K562 (cell line): ENCODE results near the gene SPTAN1. TPM values are rescaled to one million over a fixed set of nuclear protein-coding genes. Genes with fewer than 3 reads are reported as not detected.
A peak's percentile ranks its signal among the peaks of the same experiment; 100 is the strongest.

Experiments
- ADNP ChIP-seq: fragments of 200-800 bp; sonication (Bioruptor generic); IDR thresholded peaks from 2 replicates; pipeline ENCODE4 v1.6.1; 2016; ENCODE audit warnings: missing genetic modification characterization, missing compliant biosample characterization
- BCOR ChIP-seq: fragments of 450-650 bp; IDR thresholded peaks from 2 replicates; pipeline ENCODE4 v1.6.1; 2016
- CBX5 ChIP-seq: IDR thresholded peaks from 2 replicates; pipeline ENCODE4 v1.6.1; 2014; ENCODE audit warnings: low read depth, borderline replicate concordance
- DIDO1 ChIP-seq: fragments of 450-650 bp; IDR thresholded peaks from 2 replicates; pipeline ENCODE4 v1.6.1; 2016; ENCODE audit warnings: low read depth, missing biosample characterization, missing genetic modification characterization
- ESRRA ChIP-seq: fragments of 450-650 bp; IDR thresholded peaks from 2 replicates; pipeline ENCODE4 v1.6.1; 2014; ENCODE audit warnings: low read depth, mild to moderate bottlenecking, moderate library complexity, borderline replicate concordance
- FOSL1 ChIP-seq: fragments of 200-800 bp; sonication (Bioruptor generic); conservative IDR thresholded peaks from 2 replicates; pipeline ENCODE4 v1.6.1; 2016; ENCODE audit warnings: missing genetic modification characterization, missing compliant biosample characterization
- FOXJ2 ChIP-seq: fragments of 200-800 bp; sonication (Bioruptor generic); IDR thresholded peaks from 2 replicates; pipeline ENCODE4 v1.6.1; 2016; ENCODE audit warnings: missing genetic modification characterization, missing compliant biosample characterization
- FOXJ3 ChIP-seq: sonication (generic); formaldehyde crosslinking; IDR thresholded peaks from 2 replicates; pipeline ENCODE4 v1.4.0; 2020; ENCODE audit warnings: mild to moderate bottlenecking, missing genetic modification reagents
- FOXK2 ChIP-seq, 2 experiments: fragments of 450-650 bp; IDR thresholded peaks in 1 of 2; conservative IDR thresholded peaks in 1 of 2; 2 replicates each; pipeline ENCODE4 v1.6.1; 2016; ENCODE audit warnings: low read depth in 2 of 2, mild to moderate bottlenecking in 1 of 2
- KDM5B ChIP-seq: fragments of 200-600 bp; sonication (generic); IDR thresholded peaks from 2 replicates; pipeline ENCODE4 v1.6.1; 2012; ENCODE audit warnings: low read depth, mild to moderate bottlenecking, moderate library complexity, low read length, control low read depth, inconsistent platforms; ENCODE audit not compliant: insufficient replicate concordance
- PHF8 ChIP-seq: fragments of 200-600 bp; sonication (generic); IDR thresholded peaks from 2 replicates; pipeline ENCODE4 v1.6.1; 2012; ENCODE audit warnings: mixed run types, mild to moderate bottlenecking, inconsistent platforms, low read length, moderate library complexity, borderline replicate concordance
- PHTF2 ChIP-seq: fragments of 250-450 bp; sonication (Bioruptor Pico); IDR thresholded peaks from 2 replicates; pipeline ENCODE4 v1.5.0; 2021; ENCODE audit warnings: mild to moderate bottlenecking
- POLR3A ChIP-seq: IDR thresholded peaks from 2 replicates; pipeline ENCODE4 v1.6.1; 2011; ENCODE audit warnings: borderline replicate concordance, mild to moderate bottlenecking, moderate library complexity; ENCODE audit not compliant: insufficient read length, insufficient read depth; ENCODE audit errors: extremely low read depth
- SMAD2 ChIP-seq: fragments of 150-350 bp; IDR thresholded peaks from 2 replicates; pipeline ENCODE4 v1.6.1; 2014; ENCODE audit warnings: low read depth, mild to moderate bottlenecking, low read length
- SNRNP70 ChIP-seq: fragments of 200-400 bp; formaldehyde crosslinking; optimal IDR thresholded peaks from 2 replicates; pipeline ENCODE3; 2017; ENCODE audit warnings: low read depth, low read length
- SREBF1 ChIP-seq: fragments of 150-350 bp; IDR thresholded peaks from 2 replicates; pipeline ENCODE4 v1.6.1; 2014; ENCODE audit warnings: antibody characterized with exemption, low read depth, low read length, borderline replicate concordance
- SREBF2 ChIP-seq: sonication (generic); formaldehyde crosslinking; IDR thresholded peaks from 2 replicates; pipeline ENCODE4 v1.4.0; 2020; ENCODE audit warnings: mild to moderate bottlenecking, missing genetic modification reagents
- TCF7L2 ChIP-seq: fragments of 150-350 bp; IDR thresholded peaks from 2 replicates; pipeline ENCODE4 v1.6.1; 2016; ENCODE audit warnings: low read depth, mild to moderate bottlenecking, low read length, moderate library complexity
- YBX1 ChIP-seq: fragments of 450-650 bp; IDR thresholded peaks from 2 replicates; pipeline ENCODE4 v1.7.1; 2016; ENCODE audit warnings: mild to moderate bottlenecking
- ZNF175 ChIP-seq: fragments of 200-800 bp; sonication (Bioruptor generic); IDR thresholded peaks from 2 replicates; pipeline ENCODE4 v1.6.1; 2016; ENCODE audit warnings: low read depth, mild to moderate bottlenecking, missing genetic modification characterization, missing compliant biosample characterization
- ZNF436 ChIP-seq: fragments of 250-450, 450-650 bp; sonication (Bioruptor Pico); formaldehyde crosslinking; IDR thresholded peaks from 2 replicates; pipeline ENCODE4 v1.7.0; 2020; ENCODE audit warnings: mild to moderate bottlenecking
- ZNF699 ChIP-seq: fragments of 250-450 bp; sonication (Bioruptor Pico); IDR thresholded peaks from 2 replicates; pipeline ENCODE4 v1.8.0; 2021; ENCODE audit warnings: mild to moderate bottlenecking, moderate library complexity; ENCODE audit not compliant: insufficient replicate concordance
- polyA plus RNA-seq, 8 experiments: library from polyadenylated mRNA; depleted of rRNA in 4 of 8; stranded (reverse) in 5 of 8; unstranded in 3 of 8; fragments of >200 nt; fragmentation: Nextera tagmentation in 2 of 8; fragmentation: Illumina TruSeq in 1 of 8; extraction: Ambion mirVana in 2 of 8; extraction: Trizol in 1 of 8; gene quantifications; 2 replicates each; pipeline versions ENCODE4 v1.2.1 to v1.2.3, GENCODE V29; 2011 to 2014; ENCODE audit warnings: inconsistent platforms in 1 of 8, missing spikeins in 1 of 8
- total RNA-seq, 7 experiments: library from RNA; depleted of rRNA in 6 of 7; stranded (reverse); fragments of >200 nt in 6 of 7; fragmentation: Illumina TruSeq in 2 of 7; extraction: Trizol in 2 of 7; gene quantifications; 2 replicates each; pipeline versions ENCODE4 v1.2.1 to v1.2.3, GENCODE V29; 2011 to 2021; ENCODE audit warnings: low replicate concordance in 1 of 7
- TF ChIP-seq, protein P1 (sequence below): fragments of 450-650 bp; formaldehyde crosslinking; IDR thresholded peaks from 2 replicates; pipeline ENCODE4 v1.4.0; 2022; ENCODE audit warnings: missing genetic modification characterization
- TF ChIP-seq, protein P2 (sequence below): fragments of 200-800 bp; sonication (Bioruptor generic); IDR thresholded peaks from 2 replicates; pipeline ENCODE4 v1.6.1; 2017; ENCODE audit warnings: missing genetic modification characterization, missing compliant biosample characterization
- TF ChIP-seq, protein P3 (sequence below): sonication (generic); formaldehyde crosslinking; IDR thresholded peaks from 2 replicates; pipeline ENCODE4 v1.8.0; 2022; ENCODE audit warnings: mild to moderate bottlenecking, low read depth, missing genetic modification reagents

The SPTAN1 gene
- total and polyA plus RNA-seq, 9 of the 15 experiments (the other 6 are each of a cell fraction or from before 2014, with no cell fraction given): 1.5 to 13.5 (median 6.8) TPM

DNA sequence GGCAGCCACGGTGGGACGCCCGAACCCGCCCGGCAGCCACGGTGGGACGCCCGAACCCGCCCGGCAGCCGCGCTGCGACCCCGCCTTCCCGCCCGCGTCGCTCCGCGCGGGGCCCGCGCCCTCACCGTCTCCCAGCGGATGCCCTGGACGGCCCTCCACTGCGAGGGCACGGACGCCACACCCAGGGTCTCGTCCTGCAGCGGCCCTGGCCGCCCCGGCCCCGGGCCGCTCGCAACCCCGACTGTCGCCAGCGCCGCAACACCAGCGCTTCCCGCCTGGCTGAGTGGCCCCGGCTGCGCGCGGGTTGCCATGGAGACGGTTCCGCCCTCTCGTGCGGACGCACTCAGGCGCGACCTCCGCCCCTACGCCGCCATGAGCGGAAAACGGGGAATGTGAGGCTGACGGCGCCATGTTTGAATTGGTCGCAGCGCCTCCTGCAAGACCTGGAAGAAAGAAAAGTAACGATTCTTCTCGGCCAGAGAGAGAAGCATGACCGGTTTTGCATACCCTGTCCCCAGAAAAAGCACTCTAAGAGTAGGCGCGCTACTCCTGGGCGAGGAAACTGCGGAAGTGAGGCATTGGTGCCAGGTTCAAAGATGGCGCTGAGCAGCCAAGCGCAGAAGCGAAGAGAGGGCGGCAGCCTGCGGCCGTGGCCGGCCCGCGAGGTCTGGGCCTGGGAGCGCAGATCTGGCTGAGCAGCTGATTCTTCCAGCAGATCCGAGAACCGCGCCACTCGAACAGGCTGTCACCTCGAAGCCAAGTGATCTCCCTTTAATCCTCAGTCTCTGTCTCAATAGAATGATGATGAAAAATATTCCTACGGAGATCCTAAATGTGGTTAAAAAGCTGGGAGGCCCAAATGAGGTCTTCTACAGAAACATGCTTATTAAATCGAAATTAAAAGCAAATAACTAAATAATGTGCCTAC, 104.3 kb downstream of the SPTAN1 start, which contains the start of gene DYNC2I2 (continued):
- peak; percentile 68 to 69 for TF ChIP-seq FOXK2 (conservative IDR thresholded peaks at IDR 0.05 in 1 of 2, IDR thresholded peaks at IDR 0.05 in 1 of 2; ENCODE audit: low read depth in 2 of 2)
- TF ChIP-seq SREBF1: no peak
- peak; percentile 79 for TF ChIP-seq ESRRA
- no peak for TF ChIP-seq SMAD2
- TF ChIP-seq, protein P1, sequence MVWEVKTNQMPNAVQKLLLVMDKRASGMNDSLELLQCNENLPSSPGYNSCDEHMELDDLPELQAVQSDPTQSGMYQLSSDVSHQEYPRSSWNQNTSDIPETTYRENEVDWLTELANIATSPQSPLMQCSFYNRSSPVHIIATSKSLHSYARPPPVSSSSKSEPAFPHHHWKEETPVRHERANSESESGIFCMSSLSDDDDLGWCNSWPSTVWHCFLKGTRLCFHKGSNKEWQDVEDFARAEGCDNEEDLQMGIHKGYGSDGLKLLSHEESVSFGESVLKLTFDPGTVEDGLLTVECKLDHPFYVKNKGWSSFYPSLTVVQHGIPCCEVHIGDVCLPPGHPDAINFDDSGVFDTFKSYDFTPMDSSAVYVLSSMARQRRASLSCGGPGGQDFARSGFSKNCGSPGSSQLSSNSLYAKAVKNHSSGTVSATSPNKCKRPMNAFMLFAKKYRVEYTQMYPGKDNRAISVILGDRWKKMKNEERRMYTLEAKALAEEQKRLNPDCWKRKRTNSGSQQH: peak; percentile 80
- peak; percentile 51; the same call in 1 of the 2 replicates for TF ChIP-seq CBX5
- peak; percentile 62; the same call in 1 of the 2 replicates for TF ChIP-seq BCOR
- no peak for TF ChIP-seq PHTF2 (CRISPR knock-in tag)
- TF ChIP-seq PHF8: peak; percentile 77
- peak; percentile 95 for TF ChIP-seq FOXJ2 (tag)
- peak; percentile 98 for TF ChIP-seq DIDO1 (tag)
- no peak for TF ChIP-seq TCF7L2
- TF ChIP-seq ZNF699: no peak
- TF ChIP-seq KDM5B: peak; percentile 97
- no peak for TF ChIP-seq POLR3A
- 0 out of 2 replicates have a peak, but pooled peaks have one; percentile 34 for TF ChIP-seq ZNF436 (CRISPR knock-in tag)
- peak; percentile 78 for TF ChIP-seq FOSL1
- no peak for TF ChIP-seq SNRNP70
- TF ChIP-seq, protein P2, sequence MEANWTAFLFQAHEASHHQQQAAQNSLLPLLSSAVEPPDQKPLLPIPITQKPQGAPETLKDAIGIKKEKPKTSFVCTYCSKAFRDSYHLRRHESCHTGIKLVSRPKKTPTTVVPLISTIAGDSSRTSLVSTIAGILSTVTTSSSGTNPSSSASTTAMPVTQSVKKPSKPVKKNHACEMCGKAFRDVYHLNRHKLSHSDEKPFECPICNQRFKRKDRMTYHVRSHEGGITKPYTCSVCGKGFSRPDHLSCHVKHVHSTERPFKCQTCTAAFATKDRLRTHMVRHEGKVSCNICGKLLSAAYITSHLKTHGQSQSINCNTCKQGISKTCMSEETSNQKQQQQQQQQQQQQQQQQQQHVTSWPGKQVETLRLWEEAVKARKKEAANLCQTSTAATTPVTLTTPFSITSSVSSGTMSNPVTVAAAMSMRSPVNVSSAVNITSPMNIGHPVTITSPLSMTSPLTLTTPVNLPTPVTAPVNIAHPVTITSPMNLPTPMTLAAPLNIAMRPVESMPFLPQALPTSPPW (CRISPR knock-in tag): peak; percentile 70
- TF ChIP-seq, protein P3, sequence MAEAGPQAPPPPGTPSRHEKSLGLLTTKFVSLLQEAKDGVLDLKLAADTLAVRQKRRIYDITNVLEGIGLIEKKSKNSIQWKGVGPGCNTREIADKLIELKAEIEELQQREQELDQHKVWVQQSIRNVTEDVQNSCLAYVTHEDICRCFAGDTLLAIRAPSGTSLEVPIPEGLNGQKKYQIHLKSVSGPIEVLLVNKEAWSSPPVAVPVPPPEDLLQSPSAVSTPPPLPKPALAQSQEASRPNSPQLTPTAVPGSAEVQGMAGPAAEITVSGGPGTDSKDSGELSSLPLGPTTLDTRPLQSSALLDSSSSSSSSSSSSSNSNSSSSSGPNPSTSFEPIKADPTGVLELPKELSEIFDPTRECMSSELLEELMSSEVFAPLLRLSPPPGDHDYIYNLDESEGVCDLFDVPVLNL (CRISPR knock-in tag): peak; percentile 92
- no peak for TF ChIP-seq FOXJ3 (CRISPR knock-in tag)
- TF ChIP-seq YBX1: no peak
- no peak for TF ChIP-seq ADNP (tag)
- no peak for TF ChIP-seq SREBF2 (CRISPR knock-in tag)
- TF ChIP-seq ZNF175 (CRISPR knock-in tag): peak; percentile 98
